PC-3 (cell line): ENCODE measurements around the gene ANKRD22. TPM values are rescaled to one million over a fixed set of nuclear protein-coding genes. Genes with fewer than 3 reads are reported as not detected.

ENCODE experiments used
- ATAC-seq: fragments of 200-7000 bp; cut with Tn5 transposase; 2 replicates; pipeline ENCODE4 v1.9.1; 2020; ENCODE audit warnings: mild to moderate bottlenecking, moderate library complexity
- BruUV-seq: library from RNA; stranded (reverse); fragments of 400-500 nt; replicated peaks from 2 replicates; lab custom pipeline; 2021; lab: Mats Ljungman, UMichigan
- CTCF ChIA-PET: fragments of 300-600 bp; sonication (Branson Sonifier 250); formaldehyde crosslinking; loops from one replicate; lab custom pipeline; 2022; ENCODE audit warnings: antibody characterized with exemption; lab: Charles Lee
- POLR2A ChIA-PET: fragments of 300-600 bp; sonication (Branson Sonifier 250); formaldehyde crosslinking; loops from one replicate; lab custom pipeline; 2022; ENCODE audit warnings: antibody characterized with exemption; ENCODE audit not compliant: unreplicated experiment; lab: Charles Lee
- DNase-seq: peaks from one replicate; pipeline ENCODE4 v3.0.0-alpha.2; 2015
- H2AFZ ChIP-seq: fragments of 300-600 bp; sonication (generic); 2 replicates; pipeline ENCODE4 v1.6.0; 2016; ENCODE audit warnings: antibody characterized with exemption, low read length
- H3F3A ChIP-seq: fragments of 300-600 bp; sonication (generic); one replicate; pipeline ENCODE4 v1.6.0; 2017; ENCODE audit warnings: antibody characterized with exemption, low read length, control low read depth, mild to moderate bottlenecking; ENCODE audit not compliant: unreplicated experiment
- H3K27ac ChIP-seq: fragments of 300-600 bp; sonication (generic); 2 replicates; pipeline ENCODE4 v1.5.1; 2016; ENCODE audit warnings: mild to moderate bottlenecking, low read length
- H3K27me3 ChIP-seq: fragments of 300-600 bp; sonication (generic); 2 replicates; pipeline ENCODE4 v1.6.1; 2016; ENCODE audit warnings: low read length, mixed read lengths
- H3K36me3 ChIP-seq: fragments of 300-600 bp; sonication (generic); 2 replicates; pipeline ENCODE4 v1.6.1; 2016; ENCODE audit warnings: low read depth, mixed run types, low read length, mixed read lengths
- H3K4me1 ChIP-seq: fragments of 300-600 bp; sonication (generic); 2 replicates; pipeline ENCODE4 v1.5.1; 2016; ENCODE audit warnings: low read length; ENCODE audit not compliant: insufficient read depth
- H3K4me2 ChIP-seq: fragments of 300-600 bp; sonication (generic); 2 replicates; pipeline ENCODE4 v1.6.0; 2016; ENCODE audit warnings: low read length
- H3K4me3 ChIP-seq: fragments of 300-600 bp; sonication (generic); 2 replicates; pipeline ENCODE4 v1.5.1; 2016; ENCODE audit warnings: mild to moderate bottlenecking, low read length, mixed read lengths
- H3K79me2 ChIP-seq: fragments of 300-600 bp; sonication (generic); 2 replicates; pipeline ENCODE4 v1.6.1; 2017; ENCODE audit warnings: low read length, mixed read lengths
- H3K9ac ChIP-seq: fragments of 300-600 bp; sonication (generic); 2 replicates; pipeline ENCODE4 v1.6.0; 2016; ENCODE audit warnings: mild to moderate bottlenecking, low read length
- H3K9me2 ChIP-seq: fragments of 300-600 bp; sonication (generic); replicated peaks from 2 replicates; pipeline ENCODE4 v1.6.1; 2016; ENCODE audit warnings: mixed run types, low read length, mixed read lengths
- H3K9me3 ChIP-seq: fragments of 300-600 bp; sonication (generic); 2 replicates; pipeline ENCODE4 v1.6.1; 2016; ENCODE audit warnings: low read length, mixed read lengths
- H4K20me1 ChIP-seq: fragments of 300-600 bp; sonication (generic); 2 replicates; pipeline ENCODE4 v1.6.1; 2016; ENCODE audit warnings: low read length, mixed read lengths
- CTCF ChIP-seq: fragments of 300-600 bp; sonication (generic); conservative IDR thresholded peaks from 2 replicates; pipeline ENCODE4 v1.5.1; 2017; ENCODE audit warnings: antibody characterized with exemption, low read depth, mild to moderate bottlenecking, low read length
- EZH2 ChIP-seq: fragments of 300-600 bp; sonication (generic); IDR thresholded peaks from one replicate; pipeline ENCODE4 v1.6.1; 2017; ENCODE audit warnings: antibody characterized with exemption, mild to moderate bottlenecking, low read length; ENCODE audit not compliant: unreplicated experiment
- EZH2phosphoT487 ChIP-seq: fragments of 300-600 bp; sonication (generic); IDR thresholded peaks from 2 replicates; pipeline ENCODE4 v1.6.1; 2018; ENCODE audit warnings: mild to moderate bottlenecking, antibody characterized with exemption, low read length, borderline replicate concordance
- intact Hi-C: fragments of 100-400 bp; cut with micrococcal nuclease; formaldehyde crosslinking; loops from 2 replicates; pipeline ENCODE4 v1.9.0; 2023
- total RNA-seq: library from RNA; depleted of rRNA; stranded (reverse); fragments of >200 nt; gene quantifications from 2 replicates; pipeline ENCODE4 v1.2.3, GENCODE V29; 2014

ANKRD22 gene
- total RNA-seq, 1 experiment from 2014 or later: 5.0 TPM

- DNase-seq (no peak), ATAC-seq (no peak)
- TF ChIP-seq EZH2: no peak
- TF ChIP-seq EZH2phosphoT487: no peak
- TF ChIP-seq CTCF: no peak
- Histone ChIP-seq H3F3A (no peaks in the 10 kb centered on the region), H3K27me3 (no peaks in the 10 kb centered on the region), H3K4me1 (peaks cover 4% of the 10 kb centered on the region; the same call in 1 of the 2 replicates), H3K36me3 (0 out of 2 replicates have a peak, but pooled peaks cover 2% of the 10 kb centered on the region), H3K9me2 (no peaks in the 10 kb centered on the region), H3K9me3 (no peaks in the 10 kb centered on the region), H3K4me2 (no peak overlapping the region), H3K79me2 (no peaks in the 10 kb centered on the region), H3K27ac (no peak overlapping the region), H4K20me1 (no peaks in the 10 kb centered on the region), H3K9ac (no peak overlapping the region), H2AFZ (no peak overlapping the region), H3K4me3 (no peak overlapping the region)
- ChIA-PET POLR2A (no interaction called here), CTCF (no interaction called here)
- no TSS peak for BruUV-seq
- intact Hi-C loops: no loop called here
Measured at GRCh38 chr10:88896994-88897853, 45.6 kb upstream of the ANKRD22 start.

GRCh38 chr10:88896372-88896993, 44.8 kb upstream of the ANKRD22 start:
- ChIA-PET POLR2A (no interaction called here), CTCF (no interaction called here)
- Histone ChIP-seq H3K27me3 (no peaks in the 10 kb centered on the region), H2AFZ (no peak overlapping the region), H3K36me3 (no peaks in the 10 kb centered on the region), H3K4me3 (no peak overlapping the region), H3F3A (no peaks in the 10 kb centered on the region), H3K9ac (no peak overlapping the region), H4K20me1 (no peaks in the 10 kb centered on the region), H3K79me2 (no peaks in the 10 kb centered on the region), H3K27ac (no peak overlapping the region), H3K9me2 (no peaks in the 10 kb centered on the region), H3K4me2 (no peak overlapping the region), H3K9me3 (no peaks in the 10 kb centered on the region), H3K4me1 (peaks cover 4% of the 10 kb centered on the region; the same call in 1 of the 2 replicates)
- TF ChIP-seq EZH2phosphoT487: no peak
- no peak for TF ChIP-seq CTCF
- TF ChIP-seq EZH2: no peak
- BruUV-seq: no TSS peak
- no peak for ATAC-seq
- DNase-seq: no peak
- intact Hi-C loops: no loop called here

- H3K27me3 ChIP-seq: no peaks in the 10 kb centered on the region
- intact Hi-C loops: no loop called here
- H3K27ac ChIP-seq: no peak overlapping the region
- POLR2A ChIA-PET: no interaction called here
- CTCF ChIA-PET: no interaction called here
- 0 out of 2 replicates have a peak, but pooled peaks cover 6% of the 10 kb centered on the region for H3K79me2 ChIP-seq
- TF ChIP-seq CTCF (no peak), EZH2 (no peak), EZH2phosphoT487 (no peak)
- no peak overlapping the region for H2AFZ ChIP-seq
- no peaks in the 10 kb centered on the region for H4K20me1 ChIP-seq
- H3F3A ChIP-seq: no peaks in the 10 kb centered on the region
- no peaks in the 10 kb centered on the region for H3K9me3 ChIP-seq
- H3K4me3 ChIP-seq: no peak overlapping the region
- no peak overlapping the region for H3K4me2 ChIP-seq
- H3K36me3 ChIP-seq: no peaks in the 10 kb centered on the region
- no peaks in the 10 kb centered on the region for H3K9me2 ChIP-seq
- peaks cover 4% of the 10 kb centered on the region; the same call in 1 of the 2 replicates for H3K4me1 ChIP-seq
- no TSS peak for BruUV-seq
- no peak for DNase-seq
- ATAC-seq: no peak
- H3K9ac ChIP-seq: no peak overlapping the region
Measured at GRCh38 chr10:88895250-88895649, 43.6 kb upstream of the ANKRD22 start.
